MCF 10A (cell line): ENCODE measurements around the gene NR1H4. TPM values are rescaled to one million over a fixed set of nuclear protein-coding genes. Genes with fewer than 3 reads are reported as not detected.
A peak's percentile ranks its signal among the peaks of the same experiment; 100 is the strongest.
"Not testable (repeated sequence)": the region's sequence is repeated elsewhere in the genome, so short reads cannot be mapped to it uniquely, and the experiment has no call there.

Experiments
- BruUV-seq: library from RNA; stranded (reverse); fragments of 400-500 nt; replicated peaks from 2 replicates; lab custom pipeline; 2021; lab: Mats Ljungman, UMichigan
- CTCF ChIA-PET: fragments of 300-600 bp; sonication (Branson Sonifier 250); formaldehyde crosslinking; extraction: SDS; loops from one replicate; lab custom pipeline; 2021; ENCODE audit warnings: antibody characterized with exemption, inconsistent platforms; lab: Yijun Ruan, JAX
- POLR2A ChIA-PET: fragments of 300-600, 350-650 bp; sonication (Branson Sonifier 250); formaldehyde crosslinking; extraction: SDS; loops from one replicate; lab custom pipeline; 2020; ENCODE audit warnings: antibody characterized with exemption, inconsistent platforms; lab: Yijun Ruan, JAX
- DNase-seq: peaks from one replicate; pipeline ENCODE4 v3.0.0-alpha.2; 2018; ENCODE audit not compliant: unreplicated experiment
- H3K27ac Mint-ChIP-seq: one replicate; pipeline ENCODE4 v1.8.0; 2022; ENCODE audit warnings: mild to moderate bottlenecking, low read depth, mixed read lengths; ENCODE audit not compliant: unreplicated experiment
- H3K27me3 Mint-ChIP-seq: one replicate; pipeline ENCODE4 v1.8.0; 2022; ENCODE audit warnings: mixed read lengths; ENCODE audit not compliant: insufficient read depth, unreplicated experiment
- H3K36me3 Mint-ChIP-seq: one replicate; pipeline ENCODE4 v1.8.0; 2022; ENCODE audit warnings: mild to moderate bottlenecking, moderate library complexity, mixed read lengths; ENCODE audit not compliant: insufficient read depth, unreplicated experiment
- H3K4me1 Mint-ChIP-seq: one replicate; pipeline ENCODE4 v1.8.0; 2022; ENCODE audit warnings: mixed read lengths; ENCODE audit not compliant: insufficient read depth, unreplicated experiment
- H3K4me3 Mint-ChIP-seq: one replicate; pipeline ENCODE4 v1.8.0; 2022; ENCODE audit warnings: mild to moderate bottlenecking, moderate library complexity, mixed read lengths; ENCODE audit not compliant: unreplicated experiment
- H3K9me3 Mint-ChIP-seq: one replicate; pipeline ENCODE4 v1.8.0; 2022; ENCODE audit warnings: mixed read lengths; ENCODE audit not compliant: unreplicated experiment
- intact Hi-C: fragments of 100-400 bp; cut with micrococcal nuclease; formaldehyde crosslinking; loops from 2 replicates; pipeline ENCODE4 v1.14.1; 2022
- total RNA-seq: library from RNA; stranded (reverse); gene quantifications from 2 replicates; pipeline ENCODE4 v1.2.3, GENCODE V29; 2022
- TF ChIP-seq, protein P1 (sequence below): fragments of 200-600 bp; IDR thresholded peaks from one replicate; pipeline ENCODE4 v1.8.0; 2022; ENCODE audit warnings: antibody characterized with exemption, mild to moderate bottlenecking; ENCODE audit not compliant: unreplicated experiment

NR1H4 gene
- total RNA-seq, 1 experiment from 2014 or later = not detected

DNA sequence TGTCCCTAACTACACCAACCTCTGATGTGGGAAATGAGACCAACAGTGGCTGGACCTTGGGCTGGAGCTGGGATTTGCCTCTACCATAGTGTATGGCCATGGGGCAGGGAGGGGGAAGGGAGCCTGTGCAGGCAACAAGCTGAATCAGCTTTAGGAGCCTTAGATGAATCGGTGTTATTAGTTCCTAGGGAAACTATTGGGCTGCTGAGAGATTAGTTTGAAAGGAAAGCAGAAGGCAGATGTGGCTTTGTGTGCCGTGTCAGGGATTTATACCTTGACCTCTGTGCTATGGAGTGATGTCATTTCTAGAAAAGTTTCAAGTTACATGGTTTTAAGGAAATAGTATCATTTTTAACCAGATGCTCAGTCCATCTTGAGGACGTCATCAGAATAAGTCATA is 80.3 kb downstream of the NR1H4 start:
- no peaks in the 10 kb centered on the region for H3K36me3 Mint-ChIP-seq

DNA sequence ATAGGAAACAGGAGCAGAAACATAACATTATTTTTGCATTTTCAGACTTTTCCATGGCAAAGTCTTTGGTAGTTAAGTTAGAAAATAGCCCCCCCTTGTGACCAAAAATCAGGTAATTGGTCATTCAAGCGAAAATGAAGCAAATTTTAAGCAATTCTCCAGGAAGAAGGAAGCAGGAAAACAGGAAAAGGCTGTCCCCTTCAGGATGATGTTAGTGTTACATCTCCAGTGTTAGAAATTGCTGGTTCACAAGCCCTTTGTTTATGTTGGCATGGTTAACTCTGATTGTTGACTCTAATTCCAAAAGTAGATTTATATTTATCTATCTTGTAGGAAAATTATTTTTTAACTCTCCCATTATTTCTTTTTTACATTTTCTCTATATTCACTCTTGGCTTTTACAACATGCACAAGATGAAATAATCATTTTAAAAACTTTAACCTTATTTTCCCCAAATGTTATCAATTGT is 81.0 kb downstream of the NR1H4 start:
- H3K4me1 Mint-ChIP-seq = no peaks in the 10 kb centered on the region
- no peak overlapping the region for H3K4me3 Mint-ChIP-seq
- no peaks in the 10 kb centered on the region for H3K9me3 Mint-ChIP-seq
- H3K27ac Mint-ChIP-seq = no peak overlapping the region
- H3K27me3 Mint-ChIP-seq = no peaks in the 10 kb centered on the region
- intact Hi-C loops = loop anchor here (1.0 to 2.0 kb wide), 5 partner anchors 162 to 744 kb away; no protein-coding TSS in a partner anchor
- BruUV-seq = no TSS peak
- CTCF ChIA-PET = interaction anchor here (0.6 to 7.0 kb wide), 39 partner anchors 10 to 1271 kb away, joined by 3 to 99 read pairs (median 4); partner anchors contain the start of gene ACTR6
- POLR2A ChIA-PET = no interaction called here
- H3K36me3 Mint-ChIP-seq = no peaks in the 10 kb centered on the region
- TF ChIP-seq, protein P1, sequence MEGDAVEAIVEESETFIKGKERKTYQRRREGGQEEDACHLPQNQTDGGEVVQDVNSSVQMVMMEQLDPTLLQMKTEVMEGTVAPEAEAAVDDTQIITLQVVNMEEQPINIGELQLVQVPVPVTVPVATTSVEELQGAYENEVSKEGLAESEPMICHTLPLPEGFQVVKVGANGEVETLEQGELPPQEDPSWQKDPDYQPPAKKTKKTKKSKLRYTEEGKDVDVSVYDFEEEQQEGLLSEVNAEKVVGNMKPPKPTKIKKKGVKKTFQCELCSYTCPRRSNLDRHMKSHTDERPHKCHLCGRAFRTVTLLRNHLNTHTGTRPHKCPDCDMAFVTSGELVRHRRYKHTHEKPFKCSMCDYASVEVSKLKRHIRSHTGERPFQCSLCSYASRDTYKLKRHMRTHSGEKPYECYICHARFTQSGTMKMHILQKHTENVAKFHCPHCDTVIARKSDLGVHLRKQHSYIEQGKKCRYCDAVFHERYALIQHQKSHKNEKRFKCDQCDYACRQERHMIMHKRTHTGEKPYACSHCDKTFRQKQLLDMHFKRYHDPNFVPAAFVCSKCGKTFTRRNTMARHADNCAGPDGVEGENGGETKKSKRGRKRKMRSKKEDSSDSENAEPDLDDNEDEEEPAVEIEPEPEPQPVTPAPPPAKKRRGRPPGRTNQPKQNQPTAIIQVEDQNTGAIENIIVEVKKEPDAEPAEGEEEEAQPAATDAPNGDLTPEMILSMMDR = peak; percentile 91
- peak; percentile 91 for DNase-seq

More for the DNA sequence above, 80.3 kb downstream of the NR1H4 start:
- TF ChIP-seq, protein P1 = no peak
- H3K9me3 Mint-ChIP-seq = no peaks in the 10 kb centered on the region
- no peak overlapping the region for H3K27ac Mint-ChIP-seq
- BruUV-seq = no TSS peak
- CTCF ChIA-PET = interaction anchor here (0.6 to 7.0 kb wide), 15 partner anchors 10 to 319 kb away, joined by 3 to 99 read pairs (median 5); partner anchors contain the start of gene SLC17A8
- no peak overlapping the region for H3K4me3 Mint-ChIP-seq
- no peaks in the 10 kb centered on the region for H3K4me1 Mint-ChIP-seq
- no peaks in the 10 kb centered on the region for H3K27me3 Mint-ChIP-seq
- no peak for DNase-seq
- intact Hi-C loops = loop anchor here (1.0 to 2.0 kb wide), 5 partner anchors 162 to 744 kb away; no protein-coding TSS in a partner anchor
- POLR2A ChIA-PET = interaction anchor here (0.7 kb wide), 1 partner anchor 354 kb away, joined by 3 read pairs; the partner anchor contains the start of gene ACTR6

DNA sequence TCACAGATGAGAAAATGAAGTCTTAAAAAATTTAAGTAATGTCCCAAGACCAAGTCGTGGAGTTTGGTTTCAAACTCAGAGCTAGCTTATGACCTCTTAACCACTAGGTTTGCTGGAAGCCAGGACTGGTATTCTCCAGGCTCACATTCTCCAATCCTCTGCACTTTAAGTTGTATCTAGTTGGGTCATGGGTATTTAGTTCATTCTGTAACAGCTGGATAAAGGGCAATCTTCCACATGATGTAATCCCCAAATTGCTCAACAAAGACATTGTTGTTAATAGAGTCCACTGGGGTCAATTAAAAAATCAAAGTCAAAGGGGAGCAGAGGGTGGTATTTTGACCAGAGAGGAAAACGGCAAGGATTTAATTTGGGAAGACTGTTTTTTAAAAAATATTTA is 82.1 kb downstream of the NR1H4 start:
- intact Hi-C loops = loop anchor here (2.0 kb wide), 1 partner anchor 177 kb away; no protein-coding TSS in a partner anchor
- BruUV-seq = no TSS peak
- Mint-ChIP-seq H3K36me3 (no peaks in the 10 kb centered on the region), H3K9me3 (no peaks in the 10 kb centered on the region), H3K4me3 (no peak overlapping the region), H3K27me3 (no peaks in the 10 kb centered on the region), H3K4me1 (no peaks in the 10 kb centered on the region), H3K27ac (no peak overlapping the region)
- CTCF ChIA-PET = interaction anchor here (0.6 to 7.0 kb wide), 21 partner anchors 9 to 466 kb away, joined by 3 to 99 read pairs (median 4); partner anchors contain the start of gene ACTR6
- DNase-seq = peak; percentile 14
- POLR2A ChIA-PET = no interaction called here
- TF ChIP-seq, protein P1 = no peak

DNA sequence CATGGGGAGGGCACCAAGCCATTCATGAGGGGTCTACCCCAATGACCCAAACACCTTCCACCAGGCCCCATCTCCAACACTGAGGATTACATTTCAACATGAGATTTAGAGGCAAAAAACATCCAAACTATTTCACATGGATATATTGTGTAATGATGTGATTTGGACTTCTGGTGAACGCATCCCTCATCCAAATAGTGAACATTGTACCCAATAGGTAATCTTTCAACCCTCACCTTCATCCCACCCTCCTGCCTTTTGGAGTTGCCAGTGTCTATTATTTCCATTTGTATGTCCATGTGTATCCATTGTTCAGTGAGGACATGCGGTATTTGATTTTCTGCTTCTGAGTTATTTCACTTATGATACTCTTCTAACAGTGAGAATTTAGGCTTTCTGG is 83.7 kb downstream of the NR1H4 start:
- ChIA-PET POLR2A (no interaction called here), CTCF (interaction anchor here (0.7 to 7.0 kb wide), 3 partner anchors 10 to 209 kb away, joined by 3 to 99 read pairs (median 3); no protein-coding TSS in a partner anchor)
- H3K4me3 Mint-ChIP-seq = no peak overlapping the region
- BruUV-seq = no TSS peak
- TF ChIP-seq, protein P1 = no peak
- H3K27me3 Mint-ChIP-seq = peaks cover 1% of the 10 kb centered on the region
- H3K4me1 Mint-ChIP-seq = no peaks in the 10 kb centered on the region
- no peak for DNase-seq
- no peak overlapping the region for H3K27ac Mint-ChIP-seq
- no peaks in the 10 kb centered on the region for H3K36me3 Mint-ChIP-seq
- no peaks in the 10 kb centered on the region for H3K9me3 Mint-ChIP-seq
- intact Hi-C loops = no loop called here

DNA sequence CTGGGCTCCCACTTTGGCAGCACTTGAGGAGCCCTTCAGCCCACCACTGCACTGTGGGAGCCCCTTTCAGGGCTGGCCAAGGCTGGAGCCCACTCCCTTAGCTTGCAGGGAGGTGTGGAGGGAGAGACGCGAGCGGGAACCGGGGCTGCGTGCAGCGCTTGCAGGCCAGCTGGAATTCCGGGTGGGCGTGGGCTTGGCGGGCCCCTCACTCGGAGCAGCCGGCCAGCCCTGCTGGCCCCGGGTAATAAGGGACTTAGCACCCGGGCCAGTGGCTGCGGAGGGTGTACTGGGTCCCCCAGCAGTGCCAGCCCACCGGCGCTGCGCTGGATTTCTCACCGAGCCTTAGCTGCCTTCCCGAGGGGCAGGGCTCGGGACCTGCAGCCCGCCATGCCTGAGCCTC is 85.6 kb downstream of the NR1H4 start:
- H3K9me3 Mint-ChIP-seq, H3K36me3 Mint-ChIP-seq, H3K27ac Mint-ChIP-seq, POLR2A ChIA-PET, BruUV-seq, H3K4me1 Mint-ChIP-seq, H3K4me3 Mint-ChIP-seq, DNase-seq, intact Hi-C loops: not testable (repeated sequence)
- peaks cover 12% of the 10 kb centered on the region for H3K27me3 Mint-ChIP-seq
- CTCF ChIA-PET = interaction anchor here (0.9 to 7.0 kb wide), 2 partner anchors 71 to 211 kb away, joined by 3 to 99 read pairs; no protein-coding TSS in a partner anchor
